ENCODE results near the gene SERPIND1. TPM values are rescaled to one million over a fixed set of nuclear protein-coding genes. Genes with fewer than 3 reads are reported as not detected.

The SERPIND1 gene
- total RNA-seq, 3 donors from 2014 or later = 0.29 TPM; not detected in 2

GRCh38 chr22:20756846-20757245 is 17.1 kb upstream of the SERPIND1 start:
- no peaks in the 10 kb centered on the region for H3K27me3 ChIP-seq
- TF ChIP-seq POLR2A (IDR thresholded peaks at IDR 0.05) = no peak
- DNase-seq (ENCODE audit: low spot score in 2 of 2) = no peak
- H3K4me3 ChIP-seq = no peak overlapping the region
- no peak overlapping the region for H3K27ac ChIP-seq
- H3K36me3 ChIP-seq = no peaks in the 10 kb centered on the region
- H3K9me3 ChIP-seq = no peaks in the 10 kb centered on the region
- H3K4me1 ChIP-seq = no peaks in the 10 kb centered on the region
- intact Hi-C loops (cut with DNase I; ENCODE audit: low total_unique reads) = no loop called here

- no peaks in the 10 kb centered on the region for H3K4me1 ChIP-seq
- H3K36me3 ChIP-seq = no peaks in the 10 kb centered on the region
- DNase-seq (ENCODE audit: low spot score in 2 of 2) = no peak
- H3K9me3 ChIP-seq = no peaks in the 10 kb centered on the region
- TF ChIP-seq CTCF (IDR thresholded peaks at IDR 0.05) (no peak), POLR2A (IDR thresholded peaks at IDR 0.05) (no peak), POLR2AphosphoS5 (IDR thresholded peaks at IDR 0.05) (no peak)
- H3K27ac ChIP-seq = no peak overlapping the region
- H3K4me3 ChIP-seq = no peak overlapping the region
- intact Hi-C loops (cut with DNase I; ENCODE audit: low total_unique reads) = no loop called here
- H3K27me3 ChIP-seq = no peaks in the 10 kb centered on the region
Observed at GRCh38 chr22:20758688-20759087, 15.2 kb upstream of the SERPIND1 start.

GRCh38 chr22:20760084-20760483 is 13.8 kb upstream of the SERPIND1 start:
- no peak overlapping the region for H3K4me3 ChIP-seq
- DNase-seq (ENCODE audit: low spot score in 2 of 2) = no peak
- TF ChIP-seq CTCF (IDR thresholded peaks at IDR 0.05) = no peak
- no peak for TF ChIP-seq POLR2AphosphoS5 (IDR thresholded peaks at IDR 0.05)
- no peak for TF ChIP-seq POLR2A (IDR thresholded peaks at IDR 0.05)
- intact Hi-C loops (cut with DNase I; ENCODE audit: low total_unique reads) = loop anchor here (1.0 kb wide), 1 partner anchor 19 kb away; no protein-coding TSS in a partner anchor
- H3K9me3 ChIP-seq = no peaks in the 10 kb centered on the region
- peaks cover 3% of the 10 kb centered on the region for H3K36me3 ChIP-seq
- no peaks in the 10 kb centered on the region for H3K4me1 ChIP-seq
- H3K27ac ChIP-seq = no peak overlapping the region
- no peaks in the 10 kb centered on the region for H3K27me3 ChIP-seq

- intact Hi-C loops (cut with DNase I; ENCODE audit: low total_unique reads) = no loop called here
- H3K9me3 ChIP-seq = no peaks in the 10 kb centered on the region
- no peak for TF ChIP-seq POLR2AphosphoS5 (IDR thresholded peaks at IDR 0.05)
- TF ChIP-seq CTCF (IDR thresholded peaks at IDR 0.05) = no peak
- no peak for TF ChIP-seq POLR2A (IDR thresholded peaks at IDR 0.05)
- DNase-seq (ENCODE audit: low spot score in 2 of 2) = no peak
- peaks cover 5% of the 10 kb centered on the region for H3K36me3 ChIP-seq
- H3K4me3 ChIP-seq = no peak overlapping the region
- H3K4me1 ChIP-seq = no peaks in the 10 kb centered on the region
- H3K27ac ChIP-seq = no peak overlapping the region
- no peaks in the 10 kb centered on the region for H3K27me3 ChIP-seq
Observed at GRCh38 chr22:20761536-20761935, 12.4 kb upstream of the SERPIND1 start.

- H3K36me3 ChIP-seq = peaks cover 5% of the 10 kb centered on the region
- no peak for DNase-seq (ENCODE audit: low spot score in 2 of 2)
- no peak overlapping the region for H3K27ac ChIP-seq
- H3K27me3 ChIP-seq = no peaks in the 10 kb centered on the region
- H3K4me3 ChIP-seq = no peak overlapping the region
- TF ChIP-seq CTCF (IDR thresholded peaks at IDR 0.05) = no peak
- TF ChIP-seq POLR2A (IDR thresholded peaks at IDR 0.05) = no peak
- no peak for TF ChIP-seq POLR2AphosphoS5 (IDR thresholded peaks at IDR 0.05)
- intact Hi-C loops (cut with DNase I; ENCODE audit: low total_unique reads) = no loop called here
- no peaks in the 10 kb centered on the region for H3K4me1 ChIP-seq
- H3K9me3 ChIP-seq = no peaks in the 10 kb centered on the region
Observed at GRCh38 chr22:20762233-20762796, 11.6 kb upstream of the SERPIND1 start.

Measured in breast epithelium (tissue), 4 donors.